Limb (tissue), 2 donors: ENCODE results near the gene TRIOBP.

ENCODE experiments used
- DNase-seq, 2 donors: peaks; one replicate each; pipeline ENCODE4 v3.0.0-alpha.2; 2016; ENCODE audit errors: extremely low spot score in 2 of 2

The TRIOBP gene

DNA sequence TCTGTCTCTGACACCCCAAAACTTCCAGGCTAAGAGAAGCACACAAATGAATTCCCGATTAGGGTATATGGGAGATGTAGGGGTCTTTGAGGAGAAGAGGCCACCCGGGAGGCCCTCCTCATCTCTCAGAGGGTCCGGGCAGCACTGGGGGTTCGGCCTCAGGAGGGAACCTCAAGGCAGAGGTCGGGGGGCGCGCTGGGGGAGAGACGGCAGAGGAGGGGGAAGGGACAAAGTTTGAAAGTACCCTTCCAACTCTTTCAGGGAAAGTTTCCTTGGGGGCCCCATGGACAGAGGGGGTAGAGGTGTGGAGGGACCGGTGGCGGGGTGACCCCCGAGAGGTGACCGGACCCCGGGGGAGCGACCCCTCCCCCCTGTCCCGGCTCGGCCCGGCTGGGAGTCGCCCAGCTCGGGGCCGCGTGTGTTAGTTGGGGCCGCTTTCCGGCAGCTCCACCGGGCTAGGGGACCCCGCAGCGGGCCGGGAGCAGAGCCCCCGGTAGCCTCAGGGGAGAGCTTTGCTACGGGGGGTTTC is 107.6 kb downstream of the TRIOBP start:
- DNase-seq, result peak in 1 of 2 donors; percentile 64

DNA sequence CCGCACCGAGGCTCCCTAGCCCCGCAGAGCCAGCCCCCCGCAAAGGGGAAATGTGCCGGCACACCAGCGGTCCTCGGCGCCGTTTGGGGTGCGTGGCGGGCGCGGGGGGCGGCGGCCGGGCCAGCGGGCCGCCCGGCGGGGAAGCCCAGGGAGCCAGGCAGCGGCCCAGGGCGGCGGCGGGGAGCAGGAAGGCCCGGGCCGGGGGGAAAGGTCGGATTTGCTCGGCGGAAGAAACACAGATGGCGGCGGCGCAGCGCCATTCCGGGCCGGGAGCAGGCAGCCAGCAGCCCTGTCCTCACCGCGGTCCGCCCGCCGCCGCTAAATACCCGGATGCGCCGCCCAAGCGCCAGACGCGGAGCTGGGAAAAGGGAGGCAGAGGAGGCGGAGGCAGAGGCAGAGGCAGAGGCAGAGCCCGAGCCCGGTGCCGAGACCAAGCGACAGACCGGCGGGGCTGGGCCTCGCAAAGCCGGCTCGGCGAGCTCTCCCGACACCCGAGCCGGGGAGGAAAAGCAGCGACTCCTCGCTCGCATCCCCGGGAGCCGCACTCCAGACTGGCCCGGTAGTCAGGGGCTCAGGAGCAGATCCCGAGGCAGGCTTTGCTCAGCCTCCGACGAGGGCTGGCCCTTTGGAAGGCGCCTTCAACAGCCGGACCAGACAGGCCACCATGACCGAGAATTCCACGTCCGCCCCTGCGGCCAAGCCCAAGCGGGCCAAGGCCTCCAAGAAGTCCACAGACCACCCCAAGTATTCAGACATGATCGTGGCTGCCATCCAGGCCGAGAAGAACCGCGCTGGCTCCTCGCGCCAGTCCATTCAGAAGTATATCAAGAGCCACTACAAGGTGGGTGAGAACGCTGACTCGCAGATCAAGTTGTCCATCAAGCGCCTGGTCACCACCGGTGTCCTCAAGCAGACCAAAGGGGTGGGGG is 108.3 kb downstream of the TRIOBP start:
- DNase-seq, result peak; percentile 82 to 98

DNA sequence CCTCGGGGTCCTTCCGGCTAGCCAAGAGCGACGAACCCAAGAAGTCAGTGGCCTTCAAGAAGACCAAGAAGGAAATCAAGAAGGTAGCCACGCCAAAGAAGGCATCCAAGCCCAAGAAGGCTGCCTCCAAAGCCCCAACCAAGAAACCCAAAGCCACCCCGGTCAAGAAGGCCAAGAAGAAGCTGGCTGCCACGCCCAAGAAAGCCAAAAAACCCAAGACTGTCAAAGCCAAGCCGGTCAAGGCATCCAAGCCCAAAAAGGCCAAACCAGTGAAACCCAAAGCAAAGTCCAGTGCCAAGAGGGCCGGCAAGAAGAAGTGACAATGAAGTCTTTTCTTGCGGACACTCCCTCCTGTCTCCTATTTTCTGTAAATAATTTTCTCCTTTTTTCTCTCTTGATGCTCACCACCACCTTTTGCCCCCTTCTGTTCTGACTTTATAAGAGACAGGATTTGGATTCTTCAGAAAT is 109.0 kb downstream of the TRIOBP start:
- no peak for DNase-seq

DNA sequence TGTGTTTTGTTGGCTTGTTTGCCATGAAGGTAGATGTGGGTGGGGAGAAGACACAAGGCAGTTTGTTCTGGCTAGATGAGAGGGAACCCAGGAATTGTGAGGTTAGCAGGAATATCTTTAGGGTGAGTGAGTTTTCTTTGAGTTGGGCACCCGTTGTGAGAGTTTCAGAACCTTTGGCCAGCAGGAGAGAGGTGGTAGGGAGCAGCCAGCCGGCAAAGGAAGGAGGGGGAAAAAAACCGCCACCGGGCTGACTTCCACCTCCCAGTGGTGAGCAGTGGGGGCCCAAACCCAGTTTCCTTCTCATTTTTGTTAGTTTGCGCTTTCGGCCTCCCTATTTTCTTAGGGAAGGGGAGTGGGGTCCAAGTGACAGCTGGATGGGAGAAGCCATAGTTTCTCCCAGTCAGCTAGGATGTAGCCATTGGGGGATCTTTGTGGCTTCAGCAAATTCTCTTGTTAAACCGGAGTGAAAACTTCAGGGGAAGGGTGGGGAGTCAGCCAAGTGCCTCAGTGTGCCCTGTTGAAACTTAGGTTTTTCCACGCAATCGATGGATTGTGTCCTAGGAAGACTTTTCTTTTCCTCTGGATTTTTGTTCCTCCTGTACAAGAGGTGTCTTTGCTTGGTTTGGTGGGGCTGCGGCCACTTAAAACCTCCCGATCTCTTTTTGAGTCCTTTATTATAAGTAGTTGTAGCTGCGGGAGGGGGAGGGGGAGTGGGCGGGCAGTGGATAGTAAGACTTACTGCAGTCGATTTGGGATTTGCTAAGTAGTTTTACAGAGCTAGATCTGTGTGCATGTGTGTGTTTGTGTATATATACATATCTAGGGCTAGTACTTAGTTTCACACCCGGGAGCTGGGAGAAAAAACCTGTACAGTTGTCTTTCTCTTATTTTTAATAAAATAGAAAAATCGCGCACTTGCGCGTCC is 109.8 kb downstream of the TRIOBP start:
- peak in 1 of 2 donors; percentile 53 for DNase-seq

DNA sequence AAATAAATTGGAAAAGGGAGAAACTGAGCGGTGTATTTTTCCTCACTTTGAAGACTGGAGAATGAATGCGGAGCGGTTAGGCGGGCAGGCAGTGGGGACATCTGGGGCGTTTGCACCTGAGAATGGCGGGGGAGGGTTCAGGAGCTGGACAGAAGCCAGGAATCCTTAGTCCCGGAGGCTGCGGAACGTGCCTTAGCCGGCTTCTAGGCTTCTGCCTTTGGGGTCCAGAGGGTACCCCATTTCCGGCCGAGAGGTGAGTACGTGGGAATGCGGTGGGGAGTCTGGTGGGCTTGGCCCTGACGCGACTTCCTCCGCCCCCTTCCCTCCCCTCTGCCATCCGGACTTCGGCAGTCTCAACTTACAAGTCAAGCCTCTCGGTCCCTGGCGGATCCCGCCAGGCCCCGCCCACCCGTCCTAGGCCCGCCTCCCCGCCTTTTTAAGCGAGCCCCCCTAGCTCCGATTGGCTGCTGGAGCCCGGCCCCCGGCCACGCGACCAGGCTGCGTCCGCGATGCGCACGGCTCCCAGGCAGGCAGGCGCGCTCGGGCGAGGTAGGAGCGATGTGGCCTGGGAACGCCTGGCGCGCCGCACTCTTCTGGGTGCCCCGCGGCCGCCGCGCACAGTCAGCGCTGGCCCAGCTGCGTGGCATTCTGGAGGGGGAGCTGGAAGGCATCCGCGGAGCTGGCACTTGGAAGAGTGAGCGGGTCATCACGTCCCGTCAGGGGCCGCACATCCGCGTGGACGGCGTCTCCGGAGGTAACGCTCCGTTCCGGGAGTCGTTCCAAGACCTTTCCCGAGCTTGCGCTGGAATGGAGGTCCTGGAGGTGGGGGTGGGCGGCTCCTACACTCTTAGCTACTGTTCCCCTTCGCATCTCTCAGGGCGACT is 110.8 kb downstream of the TRIOBP start, which contains the start of gene GCAT:
Gene GCAT (plus strand): TSS at position 525 of the 884 bp plus-strand sequence. CDS start 34 bp downstream, at position 559.
- peak; percentile 95 to 98 for DNase-seq

DNA sequence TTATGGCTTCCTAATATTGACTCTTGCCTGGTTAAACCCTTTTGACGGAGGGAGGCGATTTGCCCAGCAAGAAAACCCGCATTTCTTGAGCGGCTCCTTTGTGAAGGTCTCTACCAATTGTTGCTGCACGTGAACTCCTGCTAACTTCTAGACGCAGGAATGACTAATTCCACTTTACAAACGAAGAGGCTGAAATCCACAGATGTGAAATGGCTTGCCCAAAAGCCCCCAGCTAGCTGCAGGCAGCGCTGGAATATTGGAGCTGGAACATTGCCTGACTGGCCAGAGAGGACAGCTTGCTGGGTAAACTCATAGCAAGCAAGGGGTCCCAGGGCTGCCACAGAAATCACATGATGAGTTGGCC is 111.4 kb downstream of the TRIOBP start:
- DNase-seq, result no peak

DNA sequence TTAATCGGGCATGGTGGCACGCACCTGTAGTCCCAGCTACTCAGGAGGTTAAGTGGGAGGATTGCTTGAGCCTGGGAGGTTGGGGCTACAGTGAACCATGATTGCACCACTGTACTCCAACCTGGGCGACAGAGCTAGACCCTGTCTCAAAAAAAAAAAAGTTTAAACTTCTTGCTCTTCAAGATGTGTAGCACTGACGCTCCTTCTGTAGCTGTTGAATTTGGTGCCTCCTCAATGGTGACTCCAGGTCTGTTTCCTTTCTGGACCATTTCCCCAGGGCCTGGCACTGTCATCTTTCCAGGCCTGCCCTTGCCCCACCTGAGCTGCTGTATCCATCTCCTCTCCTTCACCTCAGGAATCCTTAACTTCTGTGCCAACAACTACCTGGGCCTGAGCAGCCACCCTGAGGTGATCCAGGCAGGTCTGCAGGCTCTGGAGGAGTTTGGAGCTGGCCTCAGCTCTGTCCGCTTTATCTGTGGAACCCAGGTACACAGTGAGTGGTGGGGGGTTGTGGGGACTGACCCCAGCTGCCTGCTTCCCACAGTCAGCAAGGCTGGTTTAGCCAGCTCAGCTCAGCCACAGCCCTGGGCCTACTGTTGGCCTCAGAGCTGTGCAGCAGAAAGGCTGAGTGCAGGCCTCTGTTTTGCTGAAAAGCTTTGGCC is 113.0 kb downstream of the TRIOBP start:
- no peak for DNase-seq

DNA sequence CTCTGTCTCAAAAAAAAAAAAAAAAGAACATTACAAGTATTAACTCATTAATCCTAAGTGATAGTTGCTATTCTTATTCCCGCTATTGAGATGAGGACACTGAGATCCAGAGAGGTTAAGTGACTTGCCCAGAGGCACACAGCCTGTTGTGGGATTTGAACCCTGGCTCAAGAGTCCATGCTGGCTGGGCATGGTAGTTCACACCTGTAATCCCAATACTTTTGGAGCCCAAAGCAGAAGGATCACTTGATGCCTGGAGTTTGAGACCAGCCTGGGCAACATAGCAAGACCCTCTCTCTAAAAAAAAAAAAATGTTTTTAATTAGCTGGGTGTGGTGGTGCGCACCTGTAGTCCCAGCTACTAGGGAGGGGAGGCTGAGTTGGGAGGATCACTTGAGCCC is 115.0 kb downstream of the TRIOBP start:
- DNase-seq, result no peak

DNA sequence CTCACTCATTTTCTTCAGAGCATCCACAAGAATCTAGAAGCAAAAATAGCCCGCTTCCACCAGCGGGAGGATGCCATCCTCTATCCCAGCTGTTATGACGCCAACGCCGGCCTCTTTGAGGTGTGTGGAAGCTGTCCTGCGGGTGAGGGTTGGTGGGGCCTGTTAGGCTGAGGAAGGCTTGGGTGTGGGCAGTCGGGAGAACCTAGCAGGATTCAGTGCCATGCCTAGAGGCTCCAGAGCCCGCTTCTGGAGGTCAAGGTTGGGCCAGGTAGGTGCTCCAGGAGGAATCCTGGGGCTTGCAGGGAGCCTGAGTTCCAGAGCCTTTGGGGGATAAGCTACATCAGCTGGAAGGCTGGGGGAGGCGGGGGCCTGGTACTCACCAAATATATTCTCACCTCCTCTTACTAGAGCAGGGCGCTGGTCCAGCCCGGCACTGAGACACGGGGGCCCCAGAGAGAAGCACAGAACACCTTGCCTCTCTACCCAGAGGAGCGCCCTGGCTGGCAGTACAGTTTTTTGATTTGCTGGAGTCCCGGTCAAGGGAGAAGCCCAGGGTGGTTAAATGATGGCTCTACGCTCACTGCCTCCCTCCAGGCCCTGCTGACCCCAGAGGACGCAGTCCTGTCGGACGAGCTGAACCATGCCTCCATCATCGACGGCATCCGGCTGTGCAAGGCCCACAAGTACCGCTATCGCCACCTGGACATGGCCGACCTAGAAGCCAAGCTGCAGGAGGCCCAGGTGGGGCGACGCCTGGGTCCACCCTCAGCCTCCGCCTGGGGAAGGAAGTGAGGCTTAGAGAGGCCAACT is 116.2 kb downstream of the TRIOBP start:
- no peak for DNase-seq

DNA sequence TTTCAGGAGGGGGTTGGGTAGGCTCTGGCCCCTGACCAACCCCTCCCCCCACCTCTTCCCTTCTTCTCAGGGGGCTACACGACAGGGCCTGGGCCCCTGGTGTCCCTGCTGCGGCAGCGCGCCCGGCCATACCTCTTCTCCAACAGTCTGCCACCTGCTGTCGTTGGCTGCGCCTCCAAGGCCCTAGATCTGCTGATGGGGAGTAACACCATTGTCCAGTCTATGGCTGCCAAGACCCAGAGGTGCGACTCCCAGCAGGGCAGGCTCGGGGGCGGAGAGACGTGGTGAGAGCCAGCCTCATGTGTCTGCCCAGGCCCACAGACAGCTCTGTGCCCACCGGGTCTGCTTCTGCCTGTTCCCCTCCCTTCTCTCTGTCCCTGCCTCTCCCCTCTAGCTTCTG is 118.7 kb downstream of the TRIOBP start:
- no peak for DNase-seq

DNA sequence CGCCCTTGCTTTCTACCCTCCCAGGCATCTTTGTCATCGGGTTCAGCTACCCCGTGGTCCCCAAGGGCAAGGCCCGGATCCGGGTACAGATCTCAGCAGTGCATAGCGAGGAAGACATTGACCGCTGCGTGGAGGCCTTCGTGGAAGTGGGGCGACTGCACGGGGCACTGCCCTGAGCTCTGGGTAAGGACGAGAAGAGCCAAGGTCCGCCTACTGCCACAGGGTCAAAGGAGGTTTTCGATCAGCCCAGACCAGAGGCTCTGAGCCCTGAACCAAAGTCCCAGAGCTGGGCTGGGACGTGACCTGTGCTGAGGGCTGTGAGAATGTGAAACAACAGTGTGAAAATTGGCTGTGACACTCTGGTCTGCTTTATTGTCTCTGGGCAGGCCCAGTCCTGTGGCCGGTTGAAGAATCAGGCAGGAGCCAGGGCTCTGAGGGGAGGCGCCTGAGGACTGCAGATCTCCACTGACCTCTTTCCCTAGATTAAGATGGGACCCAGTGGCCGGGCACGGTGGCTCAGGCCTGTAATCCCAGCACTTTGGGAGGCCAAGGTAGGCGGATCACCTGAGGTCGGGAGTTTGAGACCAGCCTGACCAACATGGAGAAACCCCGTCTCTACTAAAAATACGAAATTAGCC is 119.8 kb downstream of the TRIOBP start:
- DNase-seq, result no peak

DNA sequence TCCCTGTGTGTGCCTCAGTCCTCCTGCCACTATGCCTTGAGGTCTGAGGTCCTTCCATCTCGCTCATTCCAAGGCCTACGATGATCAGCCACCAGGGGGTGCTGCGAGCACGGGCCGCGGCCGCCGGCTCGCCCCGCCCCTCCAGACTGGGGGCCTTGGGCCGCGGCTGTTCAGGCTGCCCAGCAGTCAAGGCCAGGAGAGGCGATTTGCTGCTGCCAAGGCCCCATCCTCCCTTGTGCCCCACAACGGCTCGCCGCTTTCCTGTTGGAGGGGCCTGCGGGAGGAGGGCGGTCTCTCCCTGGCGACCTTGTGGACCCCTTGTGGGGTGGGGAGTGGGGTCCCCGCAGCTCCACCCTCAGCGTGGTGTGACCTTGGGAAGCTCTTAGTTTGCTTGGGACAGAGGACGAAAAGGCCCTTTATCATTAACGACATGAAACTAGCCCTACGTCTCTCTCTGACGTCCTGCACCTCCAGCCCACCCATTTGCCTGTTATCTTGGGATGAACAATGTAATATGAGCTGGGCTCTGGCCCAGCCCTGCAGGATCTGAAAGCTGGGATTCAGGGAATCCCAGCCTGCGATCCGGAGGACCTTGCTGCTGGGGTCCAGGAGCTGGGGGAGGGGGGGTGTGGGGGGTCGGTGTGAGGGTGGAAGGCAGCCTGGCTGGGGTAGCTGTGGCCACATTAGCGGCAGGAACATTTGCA is 121.0 kb downstream of the TRIOBP start:
- peak; percentile 74 to 94 for DNase-seq

DNA sequence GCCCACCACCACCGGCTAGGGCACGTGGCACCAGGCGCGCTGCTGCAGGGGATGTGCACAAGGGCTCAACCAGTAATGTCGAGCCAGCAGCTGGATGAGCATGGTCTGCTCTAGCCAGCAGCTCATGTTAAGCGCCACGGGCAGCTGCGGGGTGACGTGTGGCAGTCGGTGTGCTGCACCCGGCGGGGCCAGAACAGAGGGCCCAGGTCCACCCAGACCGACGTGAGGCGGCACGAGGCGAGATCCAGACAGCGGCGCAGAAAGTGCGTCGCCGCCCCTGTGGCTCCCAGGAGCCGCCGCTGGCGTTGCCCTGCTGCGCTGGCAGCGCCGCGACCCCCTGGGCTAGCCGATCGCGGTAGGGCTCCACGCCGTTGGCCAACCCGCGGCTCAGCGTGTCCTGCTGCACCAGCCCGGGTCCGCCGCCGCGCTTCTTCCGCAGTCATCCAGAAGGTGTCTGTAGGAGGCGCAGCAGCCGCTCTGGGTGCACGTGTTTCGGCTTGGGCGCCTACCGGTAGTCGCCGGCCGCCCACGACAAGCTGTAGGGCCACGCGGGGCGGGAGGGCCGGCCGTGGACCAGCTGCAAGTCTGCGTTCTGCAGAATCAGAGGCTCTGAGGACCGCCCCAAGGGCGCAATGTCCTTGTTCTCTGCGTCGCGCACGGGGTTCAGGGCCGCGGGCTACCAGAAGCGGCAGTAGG is 121.7 kb downstream of the TRIOBP start:
- peak in 1 of 2 donors; percentile 69 for DNase-seq

DNA sequence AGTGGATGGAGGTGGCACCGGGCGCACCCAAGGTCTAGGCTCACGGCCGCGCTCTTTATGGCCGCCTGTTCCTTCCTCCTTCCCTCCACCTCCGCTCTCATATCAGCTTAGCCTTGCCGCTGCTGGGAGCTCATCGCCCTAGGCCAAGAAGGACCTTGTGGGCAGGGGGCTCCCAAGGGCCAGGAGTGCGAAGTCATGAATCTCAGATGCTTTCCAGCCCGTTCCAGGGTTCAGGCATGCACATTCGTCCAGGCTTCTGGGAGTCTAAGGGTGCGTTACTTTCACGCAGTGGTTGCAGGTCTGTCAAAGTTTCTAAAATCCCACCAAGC is 122.2 kb downstream of the TRIOBP start:
- DNase-seq, result no peak

DNA sequence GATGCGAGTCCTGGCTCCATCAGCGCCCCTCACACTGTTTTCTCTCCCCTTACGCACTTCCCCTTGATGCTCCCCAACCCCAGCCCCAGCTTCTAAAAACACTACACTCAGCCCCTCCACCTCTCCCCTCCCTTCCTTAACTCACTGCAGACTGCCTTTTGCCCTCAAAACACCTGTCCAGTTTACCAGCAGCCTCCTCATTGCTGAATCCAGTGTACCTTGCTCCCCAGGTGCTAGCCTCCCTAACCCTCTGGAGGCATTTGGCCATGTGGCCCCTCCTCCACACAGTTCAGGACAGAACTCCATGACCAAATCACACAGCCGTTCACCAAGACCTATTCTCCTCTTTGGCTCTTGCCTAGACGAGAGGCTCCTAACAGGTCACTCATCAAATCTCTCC is 123.5 kb downstream of the TRIOBP start:
- DNase-seq, result no peak

DNA sequence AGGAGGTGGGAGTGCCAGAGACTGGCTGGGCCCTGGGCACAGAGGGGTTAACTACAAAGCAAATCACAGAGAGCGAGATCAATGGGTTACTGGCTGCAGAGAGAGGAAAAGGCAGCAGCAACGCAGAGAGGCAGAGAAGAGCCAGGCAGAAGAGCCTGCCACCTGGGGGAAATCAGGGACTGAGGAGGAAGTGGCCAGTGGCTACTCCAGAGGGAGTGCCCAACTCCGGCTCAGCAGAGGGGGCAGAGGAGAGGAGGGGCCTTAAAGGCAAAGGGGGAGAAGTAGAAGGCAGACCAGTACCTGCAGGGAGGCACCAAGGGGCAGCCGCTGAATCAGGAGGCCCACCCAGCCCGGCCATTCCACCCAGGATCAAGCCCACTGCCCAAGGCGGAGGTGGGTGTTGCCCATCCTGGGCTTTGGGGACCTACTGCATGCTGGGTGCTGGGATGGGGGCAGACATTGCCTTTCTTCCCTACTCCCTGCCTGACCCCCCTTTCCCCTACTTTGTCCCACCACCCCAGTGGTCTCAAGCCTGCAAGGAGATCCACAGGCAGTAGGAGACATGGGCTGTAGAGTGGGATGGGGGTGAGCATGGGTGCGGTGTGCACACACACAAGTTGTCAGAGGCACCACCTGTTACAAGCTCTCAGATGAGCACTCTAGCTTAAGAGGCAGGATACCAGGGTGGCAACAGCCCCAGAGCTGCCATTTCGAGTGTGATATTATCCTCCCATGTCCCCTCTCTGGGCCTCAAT is 125.4 kb downstream of the TRIOBP start:
- no peak for DNase-seq
